HFFc6 (cell line): ENCODE data around the gene RASGRP1. TPM values are rescaled to one million over a fixed set of nuclear protein-coding genes. Genes with fewer than 3 reads are reported as not detected.
A peak's percentile ranks its signal among the peaks of the same experiment; 100 is the strongest.

Source experiments
- DNase-seq: peaks from one replicate; pipeline ENCODE4 v3.0.0-alpha.2; 2018
- H3K27ac Mint-ChIP-seq: 2 replicates; pipeline ENCODE4 v1.8.0; 2020; ENCODE audit warnings: mild to moderate bottlenecking, mixed read lengths
- H3K27me3 Mint-ChIP-seq: 2 replicates; pipeline ENCODE4 v1.8.0; 2021; ENCODE audit warnings: mild to moderate bottlenecking, moderate library complexity, mixed read lengths; ENCODE audit not compliant: insufficient read depth
- H3K36me3 Mint-ChIP-seq: 2 replicates; pipeline ENCODE4 v1.8.0; 2021; ENCODE audit warnings: low read depth, mixed read lengths
- H3K4me1 Mint-ChIP-seq: 2 replicates; pipeline ENCODE4 v1.8.0; 2020; ENCODE audit warnings: low read depth, mixed read lengths
- H3K4me3 Mint-ChIP-seq: 2 replicates; pipeline ENCODE4 v1.8.0; 2020; ENCODE audit warnings: mild to moderate bottlenecking, moderate library complexity, mixed read lengths
- H3K9me3 Mint-ChIP-seq: 2 replicates; pipeline ENCODE4 v1.8.0; 2020; ENCODE audit warnings: mild to moderate bottlenecking, mixed read lengths
- CTCF ChIP-seq: fragments of 200-600 bp; sonication (generic); IDR thresholded peaks from 2 replicates; pipeline ENCODE4 v1.5.0; 2021; ENCODE audit warnings: antibody characterized with exemption, mild to moderate bottlenecking
- total RNA-seq, 6 experiments: library from RNA; stranded (reverse); fragmentation: NEBNext Ultra II Directional; extraction: Animal tissue kit (Norgen Biotek cat#: 25700); gene quantifications; 2 replicates in 1 of 6; 3 replicates in 5 of 6; pipeline ENCODE4 v1.2.3, GENCODE V29; 2021

RASGRP1 gene
- total RNA-seq, 6 experiments from 2014 or later = 0.14 to 0.59 (median 0.37) TPM

DNA sequence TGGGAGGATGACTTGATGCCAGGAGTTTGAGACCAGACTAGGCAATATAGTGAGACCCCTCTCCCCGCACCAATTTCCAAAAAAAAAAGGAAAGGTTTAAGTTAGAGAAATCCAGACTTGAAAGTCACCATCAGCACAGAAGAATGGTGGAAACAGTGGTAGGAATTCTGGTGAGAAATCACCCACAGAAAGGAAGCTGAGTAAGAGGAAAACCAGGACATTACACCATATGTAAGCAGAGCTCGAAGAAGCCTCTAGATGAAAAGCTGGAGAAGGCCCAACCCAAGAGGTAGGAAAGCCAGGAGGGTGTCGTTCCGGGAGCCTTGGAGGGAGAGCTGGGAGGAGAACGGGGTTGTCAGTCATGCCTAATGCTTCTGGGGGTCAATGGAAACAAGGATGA, 40.5 kb downstream of the RASGRP1 start:
- Mint-ChIP-seq H3K27me3 (no peaks in the 10 kb centered on the region; the same call in 1 of the 2 replicates), H3K36me3 (peaks cover 5% of the 10 kb centered on the region; the same call in 1 of the 2 replicates), H3K4me3 (no peak overlapping the region), H3K4me1 (peaks cover 54% of the 10 kb centered on the region), H3K9me3 (no peaks in the 10 kb centered on the region), H3K27ac (peak overlapping the region; percentile 48; the same call in 1 of the 2 replicates)
- TF ChIP-seq CTCF = no peak
- no peak for DNase-seq

DNA sequence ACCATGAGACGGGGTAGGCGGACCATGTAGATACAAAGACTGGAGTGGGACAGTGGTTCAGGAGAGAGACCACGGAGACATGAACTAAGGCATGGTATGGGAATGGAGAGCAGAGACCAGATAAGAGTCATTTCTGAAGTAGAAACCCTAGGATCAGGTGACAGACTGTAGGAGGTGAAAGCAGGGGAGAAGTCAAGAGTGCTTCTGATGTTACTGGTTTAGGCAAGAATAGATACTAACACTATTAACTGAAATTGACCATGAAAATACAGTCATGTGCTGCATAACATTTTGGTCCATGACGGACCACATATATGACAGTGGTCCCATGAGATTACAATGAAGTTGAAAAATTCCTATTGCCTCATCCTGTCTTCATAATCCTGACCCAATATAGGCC, 41.7 kb downstream of the RASGRP1 start:
- Mint-ChIP-seq H3K4me1 (peaks cover 48% of the 10 kb centered on the region), H3K4me3 (no peak overlapping the region), H3K9me3 (no peaks in the 10 kb centered on the region), H3K27ac (no peak overlapping the region), H3K27me3 (no peaks in the 10 kb centered on the region; the same call in 1 of the 2 replicates), H3K36me3 (peaks cover 5% of the 10 kb centered on the region; the same call in 1 of the 2 replicates)
- no peak for TF ChIP-seq CTCF
- no peak for DNase-seq

DNA sequence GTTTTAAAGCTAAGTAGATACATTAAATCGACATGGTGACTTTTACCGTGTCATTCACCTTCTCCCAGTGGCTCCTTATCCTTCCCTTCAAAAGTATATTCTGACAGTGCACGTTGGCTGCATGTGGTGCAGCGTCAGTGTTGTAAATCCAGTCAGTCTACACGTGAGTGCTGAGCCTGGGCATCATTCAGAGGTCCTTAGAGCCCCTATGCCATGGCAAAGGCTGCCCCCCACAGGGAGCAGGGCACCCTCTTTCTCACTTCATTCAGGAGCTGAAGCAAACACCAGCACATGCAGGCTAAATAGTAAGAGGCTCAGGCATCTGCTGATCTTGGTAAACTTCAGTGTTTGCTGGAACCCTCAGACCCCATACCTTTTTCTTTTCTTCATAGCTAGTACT, 43.3 kb downstream of the RASGRP1 start:
- TF ChIP-seq CTCF = no peak
- peaks cover 51% of the 10 kb centered on the region for H3K4me1 Mint-ChIP-seq
- no peak for DNase-seq
- H3K36me3 Mint-ChIP-seq = peaks cover 5% of the 10 kb centered on the region; the same call in 1 of the 2 replicates
- H3K9me3 Mint-ChIP-seq = no peaks in the 10 kb centered on the region
- H3K4me3 Mint-ChIP-seq = no peak overlapping the region
- no peaks in the 10 kb centered on the region; the same call in 1 of the 2 replicates for H3K27me3 Mint-ChIP-seq
- no peak overlapping the region for H3K27ac Mint-ChIP-seq

DNA sequence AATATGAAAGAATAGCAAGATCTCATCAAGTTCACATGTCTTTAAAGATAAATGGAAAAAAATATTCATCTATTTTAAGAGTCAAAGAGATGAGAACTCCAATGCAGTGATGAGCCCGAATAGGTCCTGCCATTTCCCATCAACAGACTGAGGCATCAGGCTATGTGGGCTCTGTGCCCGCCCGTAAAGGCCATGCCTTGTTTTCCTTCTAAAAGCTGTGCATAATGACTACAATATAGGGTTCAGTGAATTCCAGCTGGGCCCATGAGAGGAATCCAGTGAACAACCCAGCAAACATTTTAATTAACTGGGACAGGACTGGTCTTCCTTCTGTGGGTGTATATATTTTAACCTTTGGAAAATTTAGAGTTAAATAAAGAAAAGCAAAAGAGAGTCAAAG, 44.6 kb downstream of the RASGRP1 start:
- no peak for DNase-seq
- H3K27me3 Mint-ChIP-seq = no peaks in the 10 kb centered on the region; the same call in 1 of the 2 replicates
- H3K4me3 Mint-ChIP-seq = no peak overlapping the region
- TF ChIP-seq CTCF = no peak
- no peaks in the 10 kb centered on the region for H3K9me3 Mint-ChIP-seq
- H3K36me3 Mint-ChIP-seq = peaks cover 5% of the 10 kb centered on the region; the same call in 1 of the 2 replicates
- peaks cover 52% of the 10 kb centered on the region for H3K4me1 Mint-ChIP-seq
- no peak overlapping the region for H3K27ac Mint-ChIP-seq

DNA sequence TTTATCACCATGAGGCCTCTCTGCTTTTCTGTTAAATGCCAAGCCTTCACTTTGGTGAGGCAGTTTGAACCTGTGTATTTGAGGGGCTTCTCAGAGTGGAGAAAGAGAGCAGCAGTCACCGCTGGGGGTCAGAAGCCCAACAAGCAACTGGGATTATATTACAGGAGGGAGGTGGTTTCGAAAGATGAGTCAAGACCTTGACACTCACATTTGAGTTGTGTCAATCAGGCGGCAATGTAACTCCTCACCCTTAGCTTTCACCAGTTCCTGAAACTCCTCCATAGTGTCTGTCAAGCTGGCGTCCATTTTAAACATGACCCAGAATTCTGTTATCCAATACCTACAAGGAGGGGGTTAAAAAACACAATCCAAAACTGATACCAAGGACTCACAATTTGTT, 46.5 kb downstream of the RASGRP1 start:
- Mint-ChIP-seq H3K27ac (no peak overlapping the region), H3K4me3 (no peak overlapping the region), H3K9me3 (no peaks in the 10 kb centered on the region), H3K27me3 (no peaks in the 10 kb centered on the region), H3K36me3 (no peaks in the 10 kb centered on the region), H3K4me1 (peaks cover 46% of the 10 kb centered on the region)
- no peak for TF ChIP-seq CTCF
- no peak for DNase-seq
